H54 (cell line): ENCODE measurements around the gene SPOCD1.

ENCODE experiments used
- DNase-seq: peaks from one replicate; pipeline ENCODE4 v3.0.0; 2011; ENCODE audit warnings: low spot score, mixed read lengths; ENCODE audit not compliant: insufficient read length
- FAIRE-seq: peaks from 3 replicates; lab custom pipeline; 2011; peaks lifted over from hg19 to GRCh38; lab: Jason Lieb, UNC
- POLR2A ChIP-seq: IDR thresholded peaks from 2 replicates; pipeline ENCODE4 v1.6.1; 2011; ENCODE audit warnings: low read depth, mild to moderate bottlenecking, low read length

The SPOCD1 gene

DNA sequence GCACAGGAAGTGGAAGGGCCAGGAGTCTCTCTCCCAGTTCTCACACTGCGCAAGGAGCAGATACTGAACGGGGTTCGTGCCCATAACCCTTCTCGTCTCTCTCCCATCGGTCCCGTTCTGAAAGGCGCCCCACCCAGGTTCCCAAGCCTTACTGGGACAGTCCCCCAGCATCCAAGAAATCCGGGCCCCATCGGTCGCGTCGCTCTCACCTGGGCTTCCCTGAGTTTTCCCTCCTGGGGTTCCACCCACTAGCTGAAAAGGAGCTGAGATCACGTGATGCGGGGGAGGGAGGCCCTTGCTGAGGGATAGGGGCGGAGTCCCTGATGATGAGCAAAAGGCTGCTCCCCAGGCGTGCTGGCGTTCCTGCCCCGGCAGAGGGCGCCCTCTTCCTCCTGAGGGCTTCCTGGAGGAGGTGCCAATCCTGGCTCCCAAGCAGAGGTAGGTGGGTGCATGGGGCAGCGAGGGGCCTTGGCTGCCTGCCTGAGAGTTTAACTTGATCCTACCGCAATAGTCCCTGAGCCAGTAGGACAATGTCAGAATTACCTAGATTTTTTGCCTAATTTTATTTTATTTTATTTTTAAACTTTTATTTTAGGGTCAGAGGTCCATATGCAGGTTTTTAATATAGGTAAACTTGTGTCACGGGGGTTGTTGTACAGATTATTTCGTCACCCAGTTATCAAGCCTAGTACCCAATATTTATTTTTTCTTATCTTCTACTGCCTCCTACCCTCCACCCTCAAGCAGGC lies at the start of gene SPOCD1:
TSS of gene SPOCD1 (minus strand) at position 271 of the 749 bp plus-strand sequence. CDS start 689 bp downstream, outside the sequence.
- TF ChIP-seq POLR2A: no peak
- DNase-seq (peak; percentile 90), FAIRE-seq (peak; percentile 55)

DNA sequence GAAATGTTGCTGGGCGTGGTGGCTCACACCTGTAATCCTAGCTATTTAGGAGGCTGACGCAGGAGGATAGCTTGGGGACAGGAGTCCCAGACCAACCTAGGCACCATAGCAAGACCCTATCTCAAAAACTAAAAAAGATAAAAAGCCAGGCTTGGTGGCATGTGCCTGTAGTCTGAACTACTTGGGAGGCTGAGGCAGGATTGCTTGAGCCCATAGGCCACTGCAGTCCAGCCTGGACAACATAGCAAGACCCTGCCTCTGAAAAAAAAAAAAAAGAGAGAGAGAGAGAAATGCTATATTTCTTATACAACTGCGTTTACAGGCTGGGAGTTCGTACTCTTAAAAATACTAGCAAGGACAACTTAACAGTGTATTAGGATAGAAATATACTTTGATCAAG lies 46.2 kb upstream of the SPOCD1 start:
- no peak for TF ChIP-seq POLR2A
- FAIRE-seq (no peak), DNase-seq (no peak)

DNA sequence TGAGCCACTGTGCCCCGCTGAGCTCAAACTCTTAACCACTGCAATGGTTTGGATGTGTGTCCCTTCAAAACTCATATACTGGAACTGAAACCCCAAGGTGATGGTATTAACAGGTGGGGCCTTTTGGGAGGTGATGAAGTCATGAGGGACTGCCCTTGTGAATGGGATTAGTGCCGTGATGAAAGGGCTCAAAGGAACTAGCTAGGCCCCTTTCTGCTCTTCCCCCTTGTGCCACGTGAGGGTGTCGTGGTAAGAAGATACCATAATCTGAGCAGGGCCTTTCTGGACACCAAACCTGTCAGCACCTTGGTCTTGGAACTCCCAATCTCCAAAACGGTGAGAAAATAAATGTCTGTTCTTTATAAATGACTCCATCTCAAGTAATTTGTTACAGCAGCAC lies 45.5 kb upstream of the SPOCD1 start:
- DNase-seq (no peak), FAIRE-seq (no peak)
- no peak for TF ChIP-seq POLR2A

DNA sequence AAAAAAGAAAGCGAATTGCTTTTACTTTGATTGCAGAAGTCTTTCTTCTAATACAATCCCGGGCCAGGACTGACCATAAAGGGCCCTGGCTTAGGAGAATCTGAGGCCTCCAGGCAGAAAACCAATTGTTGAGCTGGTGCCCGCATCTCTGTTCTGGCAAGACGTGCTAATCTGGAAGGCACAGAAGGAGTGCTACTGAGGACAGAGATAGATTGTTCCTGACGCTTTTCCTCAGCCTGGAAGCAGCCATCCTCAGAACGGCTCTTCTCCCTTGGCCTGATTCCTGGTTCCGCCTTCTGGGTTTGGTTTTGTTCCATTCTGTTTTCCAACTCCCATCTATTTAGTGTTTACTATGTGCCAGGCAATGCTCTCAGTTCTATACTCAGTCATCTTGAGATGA lies 44.8 kb upstream of the SPOCD1 start:
- no peak for FAIRE-seq
- no peak for TF ChIP-seq POLR2A
- DNase-seq: no peak

DNA sequence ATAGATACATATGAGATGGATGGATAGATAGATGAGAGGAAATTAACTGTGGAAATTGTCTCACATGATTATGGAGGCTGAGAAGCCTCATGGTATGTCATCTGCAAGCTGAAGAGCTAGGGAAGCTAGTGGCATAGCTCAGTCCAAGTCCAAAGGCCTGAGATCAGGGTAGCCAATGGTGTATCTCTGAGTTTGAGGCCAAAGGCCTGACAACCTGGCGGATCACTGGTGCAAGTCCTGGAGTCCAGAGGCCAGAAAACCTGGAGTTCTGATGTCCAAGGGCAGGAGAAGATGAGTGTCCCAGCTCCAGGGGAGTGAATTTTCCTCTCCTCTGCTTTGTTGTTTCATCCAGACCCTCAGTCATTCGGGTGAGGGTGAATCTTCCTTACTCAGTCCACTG lies 43.9 kb upstream of the SPOCD1 start:
- FAIRE-seq (no peak), DNase-seq (no peak)
- no peak for TF ChIP-seq POLR2A

DNA sequence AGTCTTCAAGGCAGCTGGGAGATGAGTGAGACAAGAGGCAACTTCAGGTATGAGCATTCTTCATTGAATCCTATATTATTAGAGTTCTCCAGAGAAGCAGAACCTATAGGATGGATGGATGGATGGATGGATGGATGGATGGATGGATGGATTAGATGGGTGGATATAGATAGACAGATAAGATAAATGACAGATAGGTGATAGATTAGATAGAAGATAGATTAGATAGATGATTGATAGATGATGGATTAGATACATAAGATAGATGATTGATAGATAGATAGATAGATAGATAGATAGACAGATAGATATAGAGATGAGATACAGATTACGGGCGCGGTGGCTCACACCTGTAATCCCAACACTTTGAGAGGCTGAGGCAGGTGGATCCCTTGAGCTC lies 43.2 kb upstream of the SPOCD1 start:
- no peak for DNase-seq
- no peak for FAIRE-seq
- TF ChIP-seq POLR2A: no peak

DNA sequence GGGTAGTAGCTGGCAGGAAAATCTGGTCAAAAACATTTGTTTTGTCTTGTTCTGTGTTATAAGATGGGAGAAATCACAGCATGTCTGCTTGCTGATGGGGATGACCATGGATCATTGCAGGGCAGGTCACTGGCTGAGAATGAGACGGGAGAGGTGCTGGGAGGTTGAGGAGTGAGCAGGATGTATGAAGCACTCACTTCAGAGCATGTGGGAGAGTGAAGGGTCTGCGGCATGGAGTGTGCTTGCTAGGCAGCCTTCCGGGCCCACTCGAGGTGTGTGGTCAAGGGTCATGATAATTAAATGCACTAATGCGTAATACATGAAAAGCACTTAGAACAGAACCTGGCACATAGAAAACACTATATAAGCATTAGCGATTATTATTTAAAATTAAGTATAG lies 42.0 kb upstream of the SPOCD1 start:
- no peak for TF ChIP-seq POLR2A
- FAIRE-seq: no peak
- DNase-seq: no peak

DNA sequence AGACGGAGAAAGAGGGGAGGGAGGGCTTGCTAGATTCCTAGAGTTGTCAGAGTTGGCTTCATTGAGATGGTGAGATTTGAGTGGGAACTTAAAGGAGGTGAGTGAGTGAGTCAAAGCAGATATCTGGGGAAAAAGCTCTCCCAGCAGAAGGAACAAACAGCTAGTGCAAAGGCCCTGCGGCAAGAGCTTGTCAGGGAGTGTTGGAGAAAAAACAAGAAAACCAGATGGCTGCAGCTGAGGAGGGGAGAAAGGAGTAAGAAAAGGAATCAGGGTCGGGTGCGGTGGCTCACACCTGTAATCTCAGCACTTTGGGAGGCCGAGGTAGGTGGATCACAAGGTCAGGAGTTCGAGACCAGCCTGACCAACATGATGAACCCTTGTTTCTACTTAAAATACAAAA lies 40.3 kb upstream of the SPOCD1 start:
- DNase-seq (no peak), FAIRE-seq (no peak)
- no peak for TF ChIP-seq POLR2A

DNA sequence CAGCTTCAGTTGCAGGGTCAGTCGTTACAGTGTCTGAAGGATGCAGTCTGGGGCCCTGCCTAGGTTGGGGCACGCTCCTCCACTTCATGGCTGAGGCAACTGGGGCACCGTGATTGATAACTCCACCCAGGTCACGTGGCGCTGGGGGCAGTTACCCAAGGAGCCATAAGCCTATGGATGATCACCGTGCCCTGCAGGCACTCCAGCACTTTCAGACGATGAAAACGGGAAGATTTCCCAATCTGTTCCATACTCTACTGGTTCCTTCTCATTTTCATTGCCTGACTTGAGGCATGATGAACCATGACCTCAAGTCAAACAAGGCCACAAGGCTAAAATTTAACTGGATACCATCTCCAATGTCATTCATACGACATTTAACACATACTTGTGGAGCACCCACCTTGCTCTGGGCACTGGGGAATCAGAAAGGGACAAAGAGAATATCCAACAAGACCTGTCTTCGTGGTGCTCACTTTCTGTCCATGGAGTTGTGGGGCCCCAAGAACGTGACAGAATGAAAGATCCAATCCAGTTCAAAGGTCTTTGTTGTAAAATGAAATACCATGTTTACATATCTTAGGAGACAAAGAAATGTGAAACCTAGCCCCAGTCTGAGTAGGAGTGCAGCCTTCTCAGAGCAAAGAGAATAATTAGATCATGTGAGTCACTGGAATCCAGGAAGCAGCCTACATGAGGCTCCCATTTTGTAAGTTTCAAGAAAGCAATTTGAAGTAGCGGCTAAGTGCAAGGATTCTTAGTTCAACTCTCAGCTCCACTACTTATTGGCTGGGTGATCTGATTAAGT lies 39.4 kb upstream of the SPOCD1 start:
- peak; percentile 31 for DNase-seq
- no peak for FAIRE-seq
- no peak for TF ChIP-seq POLR2A

DNA sequence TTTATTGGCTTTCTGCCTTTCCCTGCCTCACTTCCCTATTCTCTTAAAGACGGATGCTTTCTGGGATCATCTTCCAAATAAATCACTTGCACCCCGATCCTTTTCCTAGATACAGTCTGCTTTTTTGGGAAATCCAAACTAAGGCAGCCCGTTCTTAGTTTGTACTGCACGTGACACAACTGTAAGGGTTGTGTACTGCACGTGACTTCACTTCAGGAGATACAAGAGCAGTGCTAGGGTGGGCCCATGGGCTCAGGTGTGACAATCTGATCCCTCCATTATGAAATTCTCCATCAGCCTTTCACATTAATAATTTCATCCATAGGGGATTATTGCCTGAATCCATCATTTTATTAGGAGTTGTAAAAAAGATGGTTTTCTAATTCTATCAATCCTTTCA lies 33.8 kb upstream of the SPOCD1 start:
- no peak for TF ChIP-seq POLR2A
- DNase-seq (no peak), FAIRE-seq (no peak)

DNA sequence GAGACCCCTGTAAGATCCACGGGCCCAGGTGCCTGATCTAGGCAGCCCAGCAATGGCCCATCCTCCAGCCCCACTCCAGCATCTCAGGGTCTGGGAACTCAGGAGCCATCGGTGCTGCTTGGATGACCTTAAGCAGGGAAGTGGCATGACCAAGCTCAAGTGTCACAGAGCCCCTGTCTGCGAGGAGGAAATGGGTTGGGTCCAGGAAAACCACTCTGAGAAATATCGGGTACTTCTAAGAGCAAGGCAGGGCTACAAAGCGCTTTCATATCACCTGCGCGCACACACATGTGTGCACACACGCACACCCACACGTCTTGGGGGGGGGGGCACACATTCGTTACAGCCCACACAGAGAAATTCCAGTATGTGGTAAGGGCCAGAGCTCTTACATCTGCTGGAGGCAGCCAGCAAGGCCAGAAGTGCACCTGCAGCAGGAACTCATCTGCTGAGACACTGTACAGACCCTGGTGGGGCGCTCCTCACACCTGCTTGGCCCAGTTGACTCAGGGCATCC lies 32.6 kb upstream of the SPOCD1 start:
- DNase-seq: no peak
- no peak for TF ChIP-seq POLR2A
- FAIRE-seq: no peak

DNA sequence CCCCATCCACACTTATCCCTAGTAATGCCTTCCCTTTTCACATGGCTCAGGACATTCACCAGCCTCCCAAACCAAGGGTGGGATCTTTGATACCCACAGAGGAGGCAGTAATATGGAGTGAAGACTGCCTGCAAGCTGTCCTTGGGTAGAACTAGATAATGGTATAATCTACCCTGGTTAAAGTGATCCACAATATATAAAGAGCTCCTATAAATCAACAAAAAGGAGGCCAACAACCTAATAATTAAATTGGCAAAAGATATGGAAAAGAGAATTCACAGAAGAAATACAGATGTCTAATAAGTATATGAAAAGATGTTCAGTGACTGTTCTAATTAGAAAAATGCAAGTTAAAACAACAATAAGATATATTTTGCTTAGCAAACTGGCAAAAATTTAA lies 30.7 kb upstream of the SPOCD1 start:
- DNase-seq (no peak), FAIRE-seq (no peak)
- no peak for TF ChIP-seq POLR2A

DNA sequence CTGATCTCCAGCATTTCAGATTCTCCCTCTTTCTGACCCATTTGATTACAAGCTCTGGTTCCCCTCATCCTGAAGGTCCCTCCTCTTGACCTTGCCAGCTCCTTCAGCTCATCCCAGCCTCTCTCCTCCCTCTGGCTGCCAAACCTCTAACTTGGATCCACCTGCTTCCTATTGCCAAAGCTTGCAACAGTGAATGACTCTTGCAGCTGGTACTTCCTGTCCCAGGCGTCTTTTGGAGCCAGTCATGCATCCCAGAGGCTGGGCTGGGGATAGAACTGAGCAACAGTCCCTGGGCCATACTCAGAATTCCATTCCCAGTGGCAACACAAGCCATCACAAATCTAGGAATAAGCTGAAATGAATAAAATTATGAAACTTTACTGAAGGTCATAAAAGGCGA lies 27.7 kb upstream of the SPOCD1 start:
- FAIRE-seq (peak; percentile 73), DNase-seq (peak; percentile 77)
- TF ChIP-seq POLR2A: no peak

DNA sequence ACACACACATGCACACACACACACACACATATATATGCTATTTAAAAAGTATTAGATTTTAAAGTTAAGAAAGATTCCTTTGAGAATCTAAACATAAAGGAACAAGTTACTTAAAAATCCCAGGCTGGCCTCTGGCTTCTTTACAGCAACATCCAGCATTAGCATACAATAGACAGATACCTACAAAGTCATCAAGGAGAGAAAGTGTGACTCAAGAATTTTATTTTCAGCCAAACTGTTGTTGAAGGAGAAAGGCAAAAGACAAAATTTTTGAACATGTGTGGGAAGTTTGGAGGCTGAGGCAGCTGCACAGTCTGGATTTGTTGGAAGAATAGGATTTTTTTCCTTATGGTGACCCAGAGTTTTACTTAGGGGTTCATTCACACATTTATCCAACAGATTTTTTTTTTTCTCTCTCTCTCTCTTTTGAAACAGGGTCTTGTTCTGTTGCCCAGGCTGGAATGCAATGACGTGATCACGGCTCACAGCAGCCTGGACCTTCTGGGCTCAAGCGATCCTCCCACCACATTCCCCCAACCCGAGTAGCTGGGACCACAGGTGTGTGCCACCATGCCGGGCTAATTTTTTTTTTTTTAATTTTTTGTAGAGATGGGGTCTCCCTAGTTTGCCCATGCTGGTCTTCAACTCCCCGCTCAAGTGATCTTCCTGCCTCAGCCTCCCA lies 24.0 kb upstream of the SPOCD1 start:
- FAIRE-seq (no peak), DNase-seq (no peak)
- no peak for TF ChIP-seq POLR2A
